Measurements from ENCODE around the gene SERPINB1.

GRCh38 chr6:2810092-2810671, 31.5 kb downstream of the SERPINB1 start:
- no peak for TF ChIP-seq CTCF (IDR thresholded peaks at IDR 0.05)
- TF ChIP-seq POLR2A (IDR thresholded peaks at IDR 0.05) = no peak

Data from testis (tissue), 2 donors.